SU-DHL-6 (cell line): ENCODE results near the gene MICAL2.

Experiments used
- CTCF ChIP-seq: fragments of 200-600 bp; sonication (generic); IDR thresholded peaks from one replicate; pipeline ENCODE4 v1.5.1; 2017; ENCODE audit warnings: antibody characterized with exemption, mild to moderate bottlenecking, low read length, moderate library complexity; ENCODE audit not compliant: insufficient read depth, poor library complexity, severe bottlenecking
- EZH2phosphoT487 ChIP-seq: fragments of 200-600 bp; sonication (generic), shearing (Covaris generic); conservative IDR thresholded peaks from 2 replicates; pipeline ENCODE4 v1.6.1; 2018; ENCODE audit warnings: mild to moderate bottlenecking, antibody characterized with exemption, low read length, moderate library complexity, mixed read lengths

- TF ChIP-seq CTCF (no peak), EZH2phosphoT487 (no peak)
Measured at GRCh38 chr11:12243486-12243885, 133.1 kb downstream of the MICAL2 start.
